C4-2B (cell line): ENCODE results near the gene PRICKLE2.

ENCODE experiments used
- ZFX ChIP-seq: fragments of 450-650 bp; IDR thresholded peaks from 2 replicates; pipeline ENCODE4 v1.6.1; 2017
- TF ChIP-seq, protein P1 (sequence below): fragments of 450-650 bp; conservative IDR thresholded peaks from 2 replicates; pipeline ENCODE4 v1.5.1; 2017; ENCODE audit warnings: mild to moderate bottlenecking

DNA sequence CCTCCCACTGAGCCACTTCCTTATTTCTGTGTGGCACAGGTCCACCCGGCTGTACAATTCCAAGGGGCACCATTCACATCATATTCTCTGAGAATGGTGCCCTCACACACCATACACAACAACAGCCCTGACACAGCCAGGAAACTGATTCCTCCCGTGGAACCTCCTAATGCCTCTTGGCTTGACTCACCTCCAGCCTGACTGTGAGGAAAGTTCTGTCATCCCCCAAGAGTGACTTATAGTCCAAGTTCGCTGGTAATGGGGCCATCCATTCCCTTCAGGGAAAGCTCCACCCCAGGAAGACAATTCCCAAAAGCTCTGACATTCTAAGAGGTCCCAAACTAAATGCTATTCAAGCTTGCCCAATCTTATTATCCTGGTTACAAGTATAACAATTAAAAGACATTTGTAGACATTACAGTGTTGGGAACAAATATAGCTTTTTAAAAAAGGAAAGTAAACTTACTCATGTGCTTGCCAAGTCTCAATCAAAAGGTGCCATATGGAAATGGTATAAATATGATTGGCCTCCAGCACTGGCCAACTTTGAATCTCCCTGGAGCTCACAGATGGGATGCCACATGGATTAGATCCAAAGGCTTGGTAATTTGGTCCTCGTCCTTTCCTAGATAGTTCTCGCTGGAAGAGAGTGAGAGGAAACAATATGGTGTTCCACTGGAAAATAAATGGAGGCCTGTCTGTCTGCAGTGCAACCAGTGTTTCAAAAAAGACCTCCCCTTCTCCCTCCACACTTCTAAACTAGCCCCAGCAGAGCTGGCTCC is 145.7 kb downstream of the PRICKLE2 start:
- TF ChIP-seq, protein P1, sequence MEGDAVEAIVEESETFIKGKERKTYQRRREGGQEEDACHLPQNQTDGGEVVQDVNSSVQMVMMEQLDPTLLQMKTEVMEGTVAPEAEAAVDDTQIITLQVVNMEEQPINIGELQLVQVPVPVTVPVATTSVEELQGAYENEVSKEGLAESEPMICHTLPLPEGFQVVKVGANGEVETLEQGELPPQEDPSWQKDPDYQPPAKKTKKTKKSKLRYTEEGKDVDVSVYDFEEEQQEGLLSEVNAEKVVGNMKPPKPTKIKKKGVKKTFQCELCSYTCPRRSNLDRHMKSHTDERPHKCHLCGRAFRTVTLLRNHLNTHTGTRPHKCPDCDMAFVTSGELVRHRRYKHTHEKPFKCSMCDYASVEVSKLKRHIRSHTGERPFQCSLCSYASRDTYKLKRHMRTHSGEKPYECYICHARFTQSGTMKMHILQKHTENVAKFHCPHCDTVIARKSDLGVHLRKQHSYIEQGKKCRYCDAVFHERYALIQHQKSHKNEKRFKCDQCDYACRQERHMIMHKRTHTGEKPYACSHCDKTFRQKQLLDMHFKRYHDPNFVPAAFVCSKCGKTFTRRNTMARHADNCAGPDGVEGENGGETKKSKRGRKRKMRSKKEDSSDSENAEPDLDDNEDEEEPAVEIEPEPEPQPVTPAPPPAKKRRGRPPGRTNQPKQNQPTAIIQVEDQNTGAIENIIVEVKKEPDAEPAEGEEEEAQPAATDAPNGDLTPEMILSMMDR = no peak
- no peak for TF ChIP-seq ZFX
